Activated gamma-delta T cell (primary cell): ENCODE results near the gene DNASE2.
A peak's percentile ranks its signal among the peaks of the same experiment; 100 is the strongest.

Source experiments
- DNase-seq: peaks from one replicate; lab custom pipeline; 2025; lab: John Stamatoyannopoulos, UW

The DNASE2 gene

GRCh38 chr19:12886651-12886968 is 5.4 kb upstream of the DNASE2 start:
- no peak for DNase-seq

- DNase-seq: no peak
Measured at GRCh38 chr19:12885749-12886650, 4.8 kb upstream of the DNASE2 start.

DNA sequence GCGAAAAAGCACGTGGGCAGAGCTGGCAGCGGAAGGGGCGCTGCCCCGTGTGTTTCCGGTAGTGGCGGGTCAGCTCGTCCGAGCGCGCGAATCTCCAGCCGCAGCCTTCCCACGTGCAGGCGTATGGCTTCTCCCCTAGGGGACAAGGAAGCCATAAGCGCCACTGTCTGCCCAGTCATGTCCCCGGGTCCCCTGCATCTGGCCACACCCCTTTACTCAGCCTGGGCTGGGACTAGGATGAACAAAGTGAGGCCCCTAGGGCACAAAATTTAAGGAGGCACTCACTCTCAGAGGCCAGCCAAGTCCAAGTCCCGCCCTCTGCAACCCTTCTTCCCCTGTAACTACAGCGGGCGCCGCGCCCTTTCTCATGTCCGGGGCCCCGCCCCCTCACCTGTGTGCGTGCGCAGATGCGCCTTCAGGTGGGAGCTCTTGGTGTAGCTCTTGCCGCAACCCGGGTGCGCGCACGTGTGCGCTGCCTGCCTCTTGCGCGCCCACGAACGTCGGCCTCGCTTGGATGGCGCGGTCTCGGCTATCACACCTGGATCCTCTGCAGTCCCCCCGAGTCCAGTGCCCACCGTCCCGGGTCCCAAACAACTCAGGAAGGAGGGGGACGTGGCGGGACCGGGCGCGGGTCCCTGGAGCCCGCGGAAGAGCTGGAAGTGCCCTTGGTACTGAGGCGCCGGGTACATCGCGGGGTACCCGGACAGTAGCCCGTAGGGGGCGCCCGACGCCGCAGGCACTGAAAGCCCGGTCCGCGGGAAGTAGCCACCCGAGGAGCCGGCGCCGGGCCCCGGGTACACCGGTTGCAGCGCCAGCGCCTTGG is 3.9 kb upstream of the DNASE2 start:
- DNase-seq: peak; percentile 59

DNA sequence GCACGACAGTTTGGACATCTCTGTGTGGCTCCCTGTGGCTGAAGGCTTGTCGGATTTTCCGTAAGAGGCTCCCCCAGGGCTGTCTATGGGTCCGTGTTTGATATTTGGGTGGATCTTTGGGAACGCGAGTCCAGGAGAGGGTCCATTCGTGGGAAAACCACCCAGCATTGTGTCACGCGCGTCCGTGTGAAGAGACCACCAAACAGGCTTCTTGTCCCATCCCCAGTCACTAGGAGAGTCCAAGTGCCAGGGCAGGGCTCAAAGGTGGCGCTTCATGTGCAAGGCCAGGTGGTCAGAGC is 3.3 kb upstream of the DNASE2 start:
- DNase-seq: no peak

- no peak for DNase-seq
Measured at GRCh38 chr19:12884202-12884601, 3.0 kb upstream of the DNASE2 start.

DNA sequence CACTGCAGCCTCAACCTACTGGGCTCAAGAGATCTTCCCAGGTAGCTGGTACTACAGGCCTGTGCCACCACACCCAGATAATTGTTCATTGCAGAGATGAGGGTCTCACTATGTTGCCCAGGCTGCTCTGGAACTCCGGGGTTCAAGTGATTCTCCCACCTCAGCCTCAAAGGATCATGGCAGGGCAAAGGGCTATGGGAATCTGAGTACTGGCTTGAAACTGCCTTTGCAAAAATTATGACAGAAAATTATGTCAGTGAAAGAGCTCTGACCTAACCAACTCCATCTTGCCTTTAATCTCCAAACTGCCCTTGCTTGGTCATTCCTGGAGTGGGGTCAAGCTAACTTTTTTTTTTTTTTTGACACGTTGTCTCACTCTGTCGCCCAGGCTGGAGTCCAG is 1.3 kb upstream of the DNASE2 start:
- no peak for DNase-seq

- no peak for DNase-seq
Measured at GRCh38 chr19:12880551-12881171, 588 bp downstream of the DNASE2 start.

DNA sequence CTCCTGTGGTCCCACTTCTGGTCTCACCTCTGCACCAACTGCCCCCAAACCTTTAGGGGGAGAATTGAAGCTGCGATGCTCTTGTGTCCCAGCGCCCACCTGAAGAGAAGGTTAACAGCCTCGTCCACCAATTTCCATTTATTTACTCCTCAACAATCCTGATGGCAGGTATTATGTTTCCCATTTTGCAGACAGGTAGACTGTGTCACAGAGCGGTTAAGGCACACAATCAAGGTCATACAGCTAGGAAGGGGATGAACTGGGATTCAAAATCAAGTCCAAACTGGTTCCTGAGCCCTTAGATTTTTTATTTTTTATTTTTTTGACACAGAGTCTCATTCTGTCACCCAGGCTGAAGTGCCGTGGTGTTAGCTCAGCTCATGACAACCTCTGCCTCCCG is 6.2 kb downstream of the DNASE2 start:
- no peak for DNase-seq

- no peak for DNase-seq
Measured at GRCh38 chr19:12873891-12874745, 7.1 kb downstream of the DNASE2 start.

DNA sequence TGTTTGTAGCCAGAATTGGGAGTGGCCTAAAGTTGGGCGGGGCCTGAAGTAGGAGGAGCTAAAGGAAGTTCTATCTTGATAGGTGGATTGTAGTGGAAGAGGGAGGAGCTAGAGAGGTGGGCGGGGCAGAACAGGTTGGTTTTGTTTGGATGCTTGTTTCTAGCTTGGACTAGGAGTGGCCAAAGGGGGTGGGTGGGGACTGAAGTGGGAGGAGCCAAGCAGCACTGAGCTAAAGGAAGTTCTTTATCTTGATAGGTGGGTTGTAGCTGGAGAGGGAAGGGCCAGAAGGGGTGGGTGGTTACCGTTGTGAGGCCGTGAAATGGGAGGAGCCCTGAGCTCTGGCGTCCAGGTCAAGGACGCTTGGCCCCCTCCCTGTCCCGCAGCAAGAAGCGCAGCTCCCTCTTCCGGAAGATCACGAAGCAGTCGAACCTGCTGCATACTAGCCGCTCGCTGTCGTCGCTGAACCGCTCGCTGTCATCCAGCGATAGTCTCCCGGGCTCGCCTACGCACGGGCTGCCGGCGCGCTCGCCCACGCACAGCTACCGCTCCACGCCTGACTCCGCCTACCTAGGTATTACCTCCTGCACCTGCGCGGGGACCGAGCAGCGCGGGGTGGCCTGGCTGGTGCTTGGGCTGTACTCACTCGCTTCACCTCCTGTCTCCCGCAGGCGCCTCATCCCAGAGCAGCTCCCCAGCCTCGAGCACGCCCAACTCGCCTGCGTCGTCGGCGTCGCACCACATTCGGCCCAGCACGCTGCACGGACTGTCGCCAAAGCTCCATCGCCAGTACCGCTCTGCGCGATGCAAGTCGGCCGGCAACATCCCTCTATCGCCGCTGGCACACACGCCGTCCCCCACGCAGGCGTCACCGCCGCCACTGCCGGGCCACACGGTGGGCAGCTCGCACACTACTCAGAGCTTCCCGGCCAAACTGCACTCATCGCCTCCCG is 8.0 kb downstream of the DNASE2 start:
- DNase-seq: no peak

DNA sequence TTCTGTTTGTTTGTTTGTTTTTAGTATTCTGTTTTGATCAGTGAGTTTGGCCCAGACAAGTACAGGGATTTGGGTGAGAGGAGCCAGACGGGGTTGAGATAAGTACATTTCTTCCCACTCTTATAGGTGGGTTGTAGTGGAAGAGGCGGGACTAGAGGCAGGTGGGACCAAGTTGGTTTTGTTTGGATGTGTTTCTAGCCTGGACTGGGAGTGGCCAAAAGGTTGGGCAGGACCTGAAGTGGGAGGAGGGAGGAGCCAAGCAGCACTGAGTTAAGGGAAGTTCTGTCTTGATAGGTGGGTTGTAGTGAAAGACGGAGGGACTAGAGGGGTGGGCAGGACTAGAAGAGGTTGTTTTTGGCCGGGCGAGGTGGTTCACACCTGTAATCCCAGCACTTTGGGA is 9.0 kb downstream of the DNASE2 start:
- DNase-seq: no peak

- no peak for DNase-seq
Measured at GRCh38 chr19:12871681-12872080, 9.6 kb downstream of the DNASE2 start.

GRCh38 chr19:12868540-12869112 is 12.6 kb downstream of the DNASE2 start:
- DNase-seq: no peak

GRCh38 chr19:12867120-12868099 is 13.8 kb downstream of the DNASE2 start:
- DNase-seq: no peak

- DNase-seq: no peak
Measured at GRCh38 chr19:12866416-12867119, 14.7 kb downstream of the DNASE2 start.

DNA sequence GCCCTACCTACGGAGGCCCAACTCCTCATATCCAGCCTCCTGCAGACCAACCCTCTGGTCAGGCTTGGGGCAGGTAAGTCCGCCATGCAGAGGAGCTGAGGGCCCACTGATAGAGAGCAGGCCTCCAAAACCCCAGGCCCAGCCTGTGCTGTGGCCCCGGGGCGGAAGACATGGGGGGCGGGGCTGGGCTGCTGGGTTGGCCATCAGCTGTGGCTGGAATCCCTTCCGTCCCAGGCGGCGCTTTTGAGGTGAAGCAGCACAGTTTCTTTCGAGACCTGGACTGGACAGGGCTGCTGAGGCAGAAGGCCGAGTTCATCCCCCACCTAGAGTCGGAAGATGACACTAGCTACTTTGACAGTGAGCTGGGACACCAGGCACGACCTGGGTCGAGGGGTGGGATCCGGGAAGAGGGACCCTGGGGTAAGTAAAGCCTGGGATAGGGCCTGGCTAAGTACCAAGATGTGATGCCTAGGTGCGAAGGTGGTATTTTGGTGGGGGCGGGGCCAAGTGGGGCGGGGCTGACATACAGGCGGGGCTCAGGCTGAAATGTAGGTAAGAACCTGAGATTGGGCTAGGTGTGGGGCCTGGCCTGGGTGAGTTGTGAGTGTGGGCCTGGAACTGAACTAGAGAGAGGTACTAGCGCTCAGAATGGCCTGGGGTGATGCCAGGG is 15.4 kb downstream of the DNASE2 start:
- no peak for DNase-seq

DNA sequence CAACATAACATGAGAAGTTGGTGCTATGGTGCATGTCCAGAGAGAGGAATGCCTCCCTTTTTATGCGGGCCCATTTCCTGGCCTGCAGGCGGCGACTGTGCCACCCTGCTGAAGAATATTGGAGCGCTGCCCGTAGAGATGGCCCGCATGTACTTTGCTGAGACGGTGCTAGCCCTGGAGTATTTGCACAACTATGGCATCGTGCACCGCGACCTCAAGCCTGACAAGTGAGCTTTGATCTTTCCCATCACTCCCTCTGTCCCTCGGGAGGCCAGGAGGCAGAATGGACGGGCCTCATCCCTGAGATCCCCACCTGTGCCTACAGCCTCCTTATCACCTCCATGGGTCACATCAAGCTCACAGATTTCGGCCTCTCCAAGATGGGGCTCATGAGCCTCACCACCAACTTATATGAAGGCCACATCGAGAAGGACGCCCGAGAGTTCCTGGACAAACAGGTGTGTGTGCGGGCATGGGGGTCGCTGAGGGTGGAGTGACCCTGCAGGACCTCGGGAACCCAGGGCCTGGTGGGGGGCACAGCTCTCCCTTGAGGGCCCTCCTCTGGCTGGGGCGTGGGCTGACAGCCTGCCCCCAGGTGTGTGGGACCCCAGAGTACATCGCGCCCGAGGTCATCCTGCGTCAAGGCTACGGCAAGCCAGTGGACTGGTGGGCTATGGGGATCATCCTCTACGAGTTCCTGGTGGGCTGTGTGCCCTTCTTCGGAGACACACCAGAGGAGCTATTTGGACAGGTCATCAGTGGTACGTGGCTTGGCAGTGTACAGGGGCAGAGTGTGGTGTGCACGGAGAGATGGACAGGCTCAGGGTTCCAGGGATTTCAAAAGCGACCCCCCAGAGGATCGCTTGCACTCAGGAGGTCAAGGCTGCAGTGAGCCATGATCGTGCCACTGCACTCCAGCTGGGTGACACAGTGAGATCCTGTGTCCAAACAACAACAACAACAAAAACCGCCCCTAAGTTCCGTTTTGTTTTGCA is 16.2 kb downstream of the DNASE2 start:
- no peak for DNase-seq
